ENCODE measurements around the gene ADAM15.
A peak's percentile ranks its signal among the peaks of the same experiment; 100 is the strongest.

ADAM15 gene

GRCh38 chr1:155084722-155085503 is 33.8 kb downstream of the ADAM15 start:
- DNase-seq (ENCODE audit: low read depth, low spot score): peak; percentile 79

GRCh38 chr1:155085504-155086127 is 34.5 kb downstream of the ADAM15 start:
- peak; percentile 53 for DNase-seq (ENCODE audit: low read depth, low spot score)

- DNase-seq (ENCODE audit: low read depth, low spot score): peak; percentile 59
These were observed 35.1 kb downstream of the ADAM15 start for GRCh38 chr1:155086128-155086741.

GRCh38 chr1:155086856-155087535 is 35.9 kb downstream of the ADAM15 start:
- no peak for DNase-seq (ENCODE audit: low read depth, low spot score)

- DNase-seq (ENCODE audit: low read depth, low spot score): peak; percentile 63
These were observed 40.2 kb downstream of the ADAM15 start for GRCh38 chr1:155091071-155092051.

GRCh38 chr1:155092131-155092530 is 41.0 kb downstream of the ADAM15 start:
- no peak for DNase-seq (ENCODE audit: low read depth, low spot score)

- no peak for DNase-seq (ENCODE audit: low read depth, low spot score)
These were observed 41.5 kb downstream of the ADAM15 start for GRCh38 chr1:155092641-155093040.

GRCh38 chr1:155093911-155094621 is 43.0 kb downstream of the ADAM15 start:
- no peak for DNase-seq (ENCODE audit: low read depth, low spot score)

- DNase-seq (ENCODE audit: low read depth, low spot score): no peak
These were observed 43.5 kb downstream of the ADAM15 start for GRCh38 chr1:155094622-155094948.

GRCh38 chr1:155099331-155099730 is 48.2 kb downstream of the ADAM15 start:
- no peak for DNase-seq (ENCODE audit: low read depth, low spot score)

- no peak for DNase-seq (ENCODE audit: low read depth, low spot score)
These were observed 52.2 kb downstream of the ADAM15 start for GRCh38 chr1:155103325-155103724.

GRCh38 chr1:155104605-155105534 is 53.8 kb downstream of the ADAM15 start:
- no peak for DNase-seq (ENCODE audit: low read depth, low spot score)

- DNase-seq (ENCODE audit: low read depth, low spot score): no peak
These were observed 54.5 kb downstream of the ADAM15 start for GRCh38 chr1:155105604-155106011.

GRCh38 chr1:155106862-155107261 is 55.7 kb downstream of the ADAM15 start:
- no peak for DNase-seq (ENCODE audit: low read depth, low spot score)

- no peak for DNase-seq (ENCODE audit: low read depth, low spot score)
These were observed 56.5 kb downstream of the ADAM15 start for GRCh38 chr1:155107309-155108264.

- DNase-seq (ENCODE audit: low read depth, low spot score): no peak
These were observed 57.2 kb downstream of the ADAM15 start for GRCh38 chr1:155108296-155108695.

GRCh38 chr1:155110381-155110780 is 59.3 kb downstream of the ADAM15 start:
- no peak for DNase-seq (ENCODE audit: low read depth, low spot score)

GRCh38 chr1:155110826-155111225 is 59.7 kb downstream of the ADAM15 start:
- no peak for DNase-seq (ENCODE audit: low read depth, low spot score)

Measured in activated naive CD8-positive, alpha-beta T cell treated with anti-CD3 and anti-CD28 coated beads, Interleukin-2, amount 50 U/mL, for 16 hours (primary cell).